Transverse colon (tissue), 4 donors: ENCODE results near the gene PTBP1. TPM values are rescaled to one million over a fixed set of nuclear protein-coding genes. Genes with fewer than 3 reads are reported as not detected.
A peak's percentile ranks its signal among the peaks of the same experiment; 100 is the strongest.

Experiments used
- DNase-seq: peaks from one replicate; pipeline ENCODE4 v3.0.0-alpha.2; 2019
- H3K27ac ChIP-seq, 4 donors: fragments of 200-600 bp; sonication (generic); 2 replicates each; pipeline ENCODE4 v1.5.1; 2016 to 2018; ENCODE audit warnings: inconsistent platforms in 4 of 4
- H3K27me3 ChIP-seq: fragments of 200-600 bp; sonication (generic); 2 replicates; pipeline ENCODE4 v1.5.1; 2017; ENCODE audit warnings: inconsistent platforms
- H3K36me3 ChIP-seq, 4 donors: fragments of 200-600 bp; sonication (generic); 2 replicates each; pipeline ENCODE4 v1.5.1; 2017 to 2019; ENCODE audit warnings: inconsistent platforms in 4 of 4
- H3K4me1 ChIP-seq, 4 donors: fragments of 200-600 bp; sonication (generic); 2 replicates each; pipeline ENCODE4 v1.5.1; 2017 to 2020; ENCODE audit warnings: inconsistent platforms in 4 of 4
- H3K4me3 ChIP-seq, 4 donors: fragments of 200-600 bp; sonication (generic); 1 replicate in 1 of 4; 2 replicates in 3 of 4; pipeline versions ENCODE4 v1.5.1 to v1.6.1; 2017 to 2019; ENCODE audit warnings: inconsistent platforms in 4 of 4
- H3K9me3 ChIP-seq, 2 donors: fragments of 200-600 bp; sonication (generic); 2 replicates each; pipeline ENCODE4 v1.5.1; 2017 to 2019; ENCODE audit warnings: inconsistent platforms in 2 of 2
- EP300 ChIP-seq: sonication (generic); formaldehyde crosslinking; IDR thresholded peaks from one replicate; pipeline ENCODE4 v1.6.1; 2017; ENCODE audit warnings: antibody characterized with exemption, low read depth
- POLR2A ChIP-seq: fragments of 450-650 bp; IDR thresholded peaks from one replicate; pipeline ENCODE4 v1.6.1; 2016; ENCODE audit warnings: antibody characterized with exemption, mild to moderate bottlenecking, moderate library complexity
- POLR2AphosphoS5 ChIP-seq, 3 donors: sonication (generic); formaldehyde crosslinking; IDR thresholded peaks; one replicate each; pipeline ENCODE4 v1.6.1; 2016; ENCODE audit warnings: antibody characterized with exemption in 3 of 3
- WGBS, 2 donors: methylation state at CpG; one replicate each; pipeline ENCODE4 v1.1.5; 2018; ENCODE audit warnings: low coverage in 1 of 2; 5-methylcytosine and 5-hydroxymethylcytosine counted together
- in situ Hi-C, 4 donors: fragments of 200-750 bp; cut with MboI; loops; one replicate each; pipeline versions ENCODE4 v1.15.0 to v1.15.1; 2017; ENCODE audit warnings: low sequenced_read_pairs in 3 of 4, low pct_ligation_motif_present in 1 of 4, low pct_unique_long_range_greater_than_20kb in 1 of 4
- intact Hi-C: fragments of 100-400 bp; cut with DNase I; formaldehyde crosslinking; loops from one replicate; pipeline ENCODE4 v1.15.1; 2023; ENCODE audit warnings: low total_unique reads
- total RNA-seq, 4 donors: library from RNA; depleted of rRNA; stranded (reverse); fragments of >200 nt; gene quantifications; one replicate each; pipeline ENCODE4 v1.1.0, GENCODE V29; 2016
- TF ChIP-seq, protein P1 (sequence below), 5 experiments: fragments of 200-600 bp in 3 of 5; fragments of 450-650 bp in 2 of 5; sonication (generic) in 3 of 5; IDR thresholded peaks; 1 replicate in 2 of 5; 2 replicates in 3 of 5; pipeline ENCODE4 v1.5.1; 2016 to 2017; ENCODE audit warnings: antibody characterized with exemption in 5 of 5, inconsistent platforms in 3 of 5, mild to moderate bottlenecking in 2 of 5, moderate library complexity in 1 of 5

Gene PTBP1
- total RNA-seq, 4 donors from 2014 or later = 145 to 258 (median 194) TPM

DNA sequence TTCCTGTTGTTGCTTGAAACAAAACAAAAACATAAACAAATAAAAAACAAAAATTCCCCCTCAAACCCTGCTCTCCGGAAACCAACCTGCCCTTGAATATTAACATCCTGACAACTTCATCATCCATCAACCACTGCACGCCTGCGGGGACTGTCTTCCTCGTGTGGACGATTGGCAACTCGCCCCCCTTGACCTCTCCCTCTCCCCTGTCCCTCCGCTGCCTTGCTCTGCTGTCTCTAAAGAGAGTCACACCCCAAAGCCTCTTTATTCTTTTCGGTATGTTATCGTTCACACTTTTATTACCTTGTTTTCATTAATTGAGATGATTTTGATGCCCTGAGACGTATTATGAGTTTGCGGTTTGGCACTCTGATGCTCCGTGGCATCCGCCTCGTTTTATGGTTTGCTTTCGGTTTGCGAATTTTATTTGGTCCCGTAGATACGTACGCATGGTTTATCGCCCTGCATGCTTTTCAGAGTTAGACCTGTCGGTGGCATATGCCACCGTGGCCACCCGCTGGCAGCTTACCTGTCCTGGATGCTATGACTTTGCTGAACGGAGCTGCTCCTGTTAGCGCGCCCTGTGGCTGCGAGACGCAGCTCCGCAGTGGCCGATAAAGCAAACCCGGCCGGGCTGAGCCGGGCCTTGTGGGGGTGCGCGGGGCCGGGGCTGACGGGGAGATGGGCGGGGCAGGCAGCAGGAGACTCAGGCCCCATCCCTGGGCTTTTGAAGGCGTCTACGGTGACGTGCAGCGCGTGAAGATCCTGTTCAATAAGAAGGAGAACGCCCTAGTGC is 10.6 kb downstream of the PTBP1 start:
- in situ Hi-C loops (no loop called here), intact Hi-C loops (no loop called here)
- H3K9me3 ChIP-seq = no peaks in the 10 kb centered on the region
- TF ChIP-seq, protein P1, sequence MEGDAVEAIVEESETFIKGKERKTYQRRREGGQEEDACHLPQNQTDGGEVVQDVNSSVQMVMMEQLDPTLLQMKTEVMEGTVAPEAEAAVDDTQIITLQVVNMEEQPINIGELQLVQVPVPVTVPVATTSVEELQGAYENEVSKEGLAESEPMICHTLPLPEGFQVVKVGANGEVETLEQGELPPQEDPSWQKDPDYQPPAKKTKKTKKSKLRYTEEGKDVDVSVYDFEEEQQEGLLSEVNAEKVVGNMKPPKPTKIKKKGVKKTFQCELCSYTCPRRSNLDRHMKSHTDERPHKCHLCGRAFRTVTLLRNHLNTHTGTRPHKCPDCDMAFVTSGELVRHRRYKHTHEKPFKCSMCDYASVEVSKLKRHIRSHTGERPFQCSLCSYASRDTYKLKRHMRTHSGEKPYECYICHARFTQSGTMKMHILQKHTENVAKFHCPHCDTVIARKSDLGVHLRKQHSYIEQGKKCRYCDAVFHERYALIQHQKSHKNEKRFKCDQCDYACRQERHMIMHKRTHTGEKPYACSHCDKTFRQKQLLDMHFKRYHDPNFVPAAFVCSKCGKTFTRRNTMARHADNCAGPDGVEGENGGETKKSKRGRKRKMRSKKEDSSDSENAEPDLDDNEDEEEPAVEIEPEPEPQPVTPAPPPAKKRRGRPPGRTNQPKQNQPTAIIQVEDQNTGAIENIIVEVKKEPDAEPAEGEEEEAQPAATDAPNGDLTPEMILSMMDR (IDR thresholded peaks at IDR 0.05) = no peak
- no peak for TF ChIP-seq POLR2AphosphoS5 (IDR thresholded peaks at IDR 0.05)
- TF ChIP-seq POLR2A = no peak
- TF ChIP-seq EP300 = no peak
- H3K27me3 ChIP-seq = no peaks in the 10 kb centered on the region
- DNase-seq = no peak
- peaks cover 5 to 6% (median 6%) of the 10 kb centered on the region in 4 donors for H3K4me1 ChIP-seq
- H3K36me3 ChIP-seq = peaks cover 0 to 89% (median 58%) of the 10 kb centered on the region in 4 donors
- H3K27ac ChIP-seq = no peak overlapping the region
- no peak overlapping the region for H3K4me3 ChIP-seq
- WGBS, 2 donors = 88 to 91% methylated on average over 15 to 43 of the region's 44 CpGs

DNA sequence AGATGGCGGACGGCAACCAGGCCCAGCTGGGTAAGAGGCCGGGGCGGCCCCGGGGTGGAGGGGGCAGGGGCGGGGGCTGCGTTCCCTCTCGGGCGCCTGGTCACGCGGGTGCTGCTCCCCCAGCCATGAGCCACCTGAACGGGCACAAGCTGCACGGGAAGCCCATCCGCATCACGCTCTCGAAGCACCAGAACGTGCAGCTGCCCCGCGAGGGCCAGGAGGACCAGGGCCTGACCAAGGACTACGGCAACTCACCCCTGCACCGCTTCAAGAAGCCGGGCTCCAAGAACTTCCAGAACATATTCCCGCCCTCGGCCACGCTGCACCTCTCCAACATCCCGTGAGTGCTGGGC is 11.1 kb downstream of the PTBP1 start:
- TF ChIP-seq POLR2AphosphoS5 (IDR thresholded peaks at IDR 0.05) = no peak
- TF ChIP-seq, protein P1 (IDR thresholded peaks at IDR 0.05) = no peak
- no peak for TF ChIP-seq POLR2A
- TF ChIP-seq EP300 = no peak
- in situ Hi-C loops = no loop called here
- DNase-seq = no peak
- Histone ChIP-seq H3K4me1 (peaks cover 0 to under 1% (median under 1%) of the 10 kb centered on the region in 4 donors), H3K27me3 (no peaks in the 10 kb centered on the region), H3K36me3 (peaks cover 0 to 91% (median 58%) of the 10 kb centered on the region in 4 donors), H3K27ac (no peak overlapping the region), H3K4me3 (no peak overlapping the region), H3K9me3 (no peaks in the 10 kb centered on the region)
- WGBS, 2 donors = 93% methylated on average over 23 of the region's 26 CpGs; no CpG with 5 or more reads in 1 of the 2 donors
- intact Hi-C loops = no loop called here

DNA sequence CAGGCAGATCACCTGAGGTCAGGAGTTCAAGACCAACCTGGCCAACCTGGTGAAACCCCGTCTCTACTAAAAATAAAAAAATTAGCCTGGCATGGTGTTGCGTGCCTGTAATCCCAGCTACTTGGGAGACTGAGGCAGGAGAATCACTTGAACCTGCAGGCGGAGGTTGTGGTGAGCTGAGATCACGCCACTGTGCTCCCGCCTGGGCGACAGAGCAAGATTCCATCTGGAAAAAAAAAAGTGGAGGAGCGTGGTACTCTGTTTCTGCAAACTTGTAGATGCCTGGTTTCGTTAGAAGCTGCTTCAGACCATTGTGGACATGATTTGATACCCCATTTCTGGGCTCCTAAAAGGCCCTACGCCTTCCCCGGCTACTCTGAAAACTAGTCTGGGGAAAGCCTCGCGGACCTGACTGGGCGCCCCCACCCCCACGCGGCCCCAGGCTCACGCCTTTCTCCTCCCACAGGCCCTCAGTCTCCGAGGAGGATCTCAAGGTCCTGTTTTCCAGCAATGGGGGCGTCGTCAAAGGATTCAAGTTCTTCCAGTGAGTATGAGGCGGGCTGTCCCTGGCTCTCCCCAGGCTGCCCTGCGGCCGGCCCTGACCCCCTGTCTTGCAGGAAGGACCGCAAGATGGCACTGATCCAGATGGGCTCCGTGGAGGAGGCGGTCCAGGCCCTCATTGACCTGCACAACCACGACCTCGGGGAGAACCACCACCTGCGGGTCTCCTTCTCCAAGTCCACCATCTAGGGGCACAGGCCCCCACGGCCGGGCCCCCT is 13.0 kb downstream of the PTBP1 start:
- DNase-seq = no peak
- Histone ChIP-seq H3K4me3 (no peak overlapping the region), H3K4me1 (no peaks in the 10 kb centered on the region), H3K9me3 (no peaks in the 10 kb centered on the region), H3K36me3 (peaks cover 0 to 74% (median 45%) of the 10 kb centered on the region in 4 donors), H3K27me3 (no peaks in the 10 kb centered on the region), H3K27ac (no peak overlapping the region)
- TF ChIP-seq POLR2A (no peak), POLR2AphosphoS5 (IDR thresholded peaks at IDR 0.05) (no peak), EP300 (no peak)
- TF ChIP-seq, protein P1 (IDR thresholded peaks at IDR 0.05) = no peak
- WGBS, 2 donors = 86 to 93% methylated on average over 2 to 30 of the region's 30 CpGs
- in situ Hi-C loops = no loop called here
- intact Hi-C loops = no loop called here

DNA sequence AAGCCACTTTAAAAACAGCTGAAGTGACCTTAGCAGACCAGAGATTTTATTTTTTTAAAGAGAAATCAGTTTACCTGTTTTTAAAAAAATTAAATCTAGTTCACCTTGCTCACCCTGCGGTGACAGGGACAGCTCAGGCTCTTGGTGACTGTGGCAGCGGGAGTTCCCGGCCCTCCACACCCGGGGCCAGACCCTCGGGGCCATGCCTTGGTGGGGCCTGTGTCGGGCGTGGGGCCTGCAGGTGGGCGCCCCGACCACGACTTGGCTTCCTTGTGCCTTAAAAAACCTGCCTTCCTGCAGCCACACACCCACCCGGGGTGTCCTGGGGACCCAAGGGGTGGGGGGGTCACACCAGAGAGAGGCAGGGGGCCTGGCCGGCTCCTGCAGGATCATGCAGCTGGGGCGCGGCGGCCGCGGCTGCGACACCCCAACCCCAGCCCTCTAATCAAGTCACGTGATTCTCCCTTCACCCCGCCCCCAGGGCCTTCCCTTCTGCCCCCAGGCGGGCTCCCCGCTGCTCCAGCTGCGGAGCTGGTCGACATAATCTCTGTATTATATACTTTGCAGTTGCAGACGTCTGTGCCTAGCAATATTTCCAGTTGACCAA is 13.7 kb downstream of the PTBP1 start:
- no peak for TF ChIP-seq POLR2A
- TF ChIP-seq EP300 = no peak
- peak in 1 of 3 donors; percentile 9 for TF ChIP-seq POLR2AphosphoS5 (IDR thresholded peaks at IDR 0.05)
- Histone ChIP-seq H3K4me3 (no peak overlapping the region), H3K36me3 (peaks cover 0 to 67% (median 38%) of the 10 kb centered on the region in 4 donors), H3K9me3 (no peaks in the 10 kb centered on the region), H3K4me1 (no peaks in the 10 kb centered on the region), H3K27me3 (no peaks in the 10 kb centered on the region), H3K27ac (no peak overlapping the region)
- WGBS, 2 donors = 76% methylated on average over 25 of the region's 25 CpGs; no CpG with 5 or more reads in 1 of the 2 donors
- no peak for DNase-seq
- in situ Hi-C loops (no loop called here), intact Hi-C loops (no loop called here)
